ENCODE measurements around the gene SSUH2.

Gene SSUH2

GRCh38 chr3:8629151-8630021 is 15.2 kb downstream of the SSUH2 start:
- no peak for TF ChIP-seq GATA2 (IDR thresholded peaks at IDR 0.05; ENCODE audit: low read depth, low read length)
- no peak for TF ChIP-seq GATA3 (IDR thresholded peaks at IDR 0.05; ENCODE audit: low read depth, low read length)

- TF ChIP-seq GATA2 (IDR thresholded peaks at IDR 0.05; ENCODE audit: low read depth, low read length) (no peak), GATA3 (IDR thresholded peaks at IDR 0.05; ENCODE audit: low read depth, low read length) (no peak)
These were observed 16.6 kb downstream of the SSUH2 start for GRCh38 chr3:8627949-8628348.

DNA sequence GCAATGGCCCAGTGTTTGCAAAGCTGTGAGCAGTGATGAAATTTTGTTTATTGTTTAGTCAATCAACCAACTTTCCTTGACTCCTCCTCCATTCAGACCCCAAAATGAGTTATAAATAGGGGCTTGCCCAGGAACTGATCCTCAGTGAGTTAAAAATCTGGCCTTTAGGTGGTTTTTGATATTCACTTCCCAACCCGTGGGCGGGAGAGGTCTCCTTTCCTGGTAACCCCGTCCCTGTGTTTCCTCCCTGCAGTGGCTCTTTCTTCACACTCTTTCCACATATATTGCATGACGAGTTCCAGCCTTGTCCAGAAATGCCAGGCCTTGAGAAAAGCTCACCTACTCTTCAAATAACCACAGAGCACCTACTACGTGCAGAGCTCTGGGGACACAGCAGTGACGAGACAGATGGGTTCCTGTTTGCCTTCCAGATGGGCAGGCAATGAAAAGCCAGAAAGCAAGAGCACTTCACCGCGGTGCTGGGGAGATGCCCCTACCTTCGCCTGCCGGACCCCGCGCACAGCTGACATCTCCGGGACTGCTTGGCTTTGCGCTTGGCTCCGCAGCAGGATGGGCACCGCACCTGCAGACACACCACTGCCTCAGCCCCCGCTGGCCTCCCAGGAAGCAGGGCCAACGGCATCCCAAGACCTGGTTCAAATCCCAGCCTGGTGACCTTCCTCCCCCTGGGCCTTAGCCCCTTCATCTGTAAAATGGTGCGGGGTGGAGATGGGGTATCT is 17.2 kb downstream of the SSUH2 start:
- no peak for TF ChIP-seq GATA3 (IDR thresholded peaks at IDR 0.05; ENCODE audit: low read depth, low read length)
- TF ChIP-seq GATA2 (IDR thresholded peaks at IDR 0.05; ENCODE audit: low read depth, low read length) = no peak

DNA sequence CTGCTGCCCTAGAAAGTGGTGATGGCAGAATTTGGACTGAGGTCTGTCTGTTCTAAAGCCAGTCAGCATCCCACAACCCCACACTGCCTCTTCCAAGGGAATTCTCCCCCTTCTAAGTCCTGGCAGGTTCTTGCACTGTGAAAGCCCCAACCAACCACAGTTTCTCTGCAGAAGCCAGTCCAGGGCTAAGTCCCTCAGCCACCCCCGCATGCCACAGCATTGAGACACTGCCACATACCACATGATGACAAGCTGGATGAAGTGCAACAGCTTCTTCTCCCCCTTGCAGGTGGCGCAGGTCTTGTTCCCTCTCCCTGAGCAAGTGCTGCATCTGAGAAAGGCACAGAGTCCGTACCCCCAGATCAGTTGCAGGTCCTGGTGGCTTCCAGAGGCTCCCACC is 18.6 kb downstream of the SSUH2 start:
- no peak for TF ChIP-seq GATA3 (IDR thresholded peaks at IDR 0.05; ENCODE audit: low read depth, low read length)
- TF ChIP-seq GATA2 (IDR thresholded peaks at IDR 0.05; ENCODE audit: low read depth, low read length) = no peak

DNA sequence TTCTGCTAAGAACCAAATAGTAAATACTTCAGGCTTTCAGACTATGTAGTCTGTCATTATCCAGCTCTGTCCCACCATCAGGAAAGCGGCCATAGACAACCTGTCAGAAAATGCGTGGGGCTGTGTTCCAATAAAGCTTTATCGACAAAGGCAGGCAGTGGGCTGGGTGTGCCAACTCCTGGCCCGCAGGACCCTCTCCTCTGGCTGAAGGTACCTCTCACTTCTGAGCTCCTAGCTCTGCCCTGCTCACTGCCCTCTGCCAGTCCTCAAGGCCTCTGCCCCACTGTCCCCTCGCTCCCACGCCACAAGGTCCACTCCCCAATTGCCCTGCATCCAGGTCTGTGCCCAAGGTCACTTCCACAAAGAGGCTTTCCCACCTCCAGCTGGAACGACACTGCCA is 20.0 kb downstream of the SSUH2 start:
- TF ChIP-seq GATA3 (IDR thresholded peaks at IDR 0.05; ENCODE audit: low read depth, low read length) = no peak
- no peak for TF ChIP-seq GATA2 (IDR thresholded peaks at IDR 0.05; ENCODE audit: low read depth, low read length)

GRCh38 chr3:8623741-8624140 is 20.9 kb downstream of the SSUH2 start:
- TF ChIP-seq GATA3 (IDR thresholded peaks at IDR 0.05; ENCODE audit: low read depth, low read length) = no peak
- TF ChIP-seq GATA2 (IDR thresholded peaks at IDR 0.05; ENCODE audit: low read depth, low read length) = no peak

DNA sequence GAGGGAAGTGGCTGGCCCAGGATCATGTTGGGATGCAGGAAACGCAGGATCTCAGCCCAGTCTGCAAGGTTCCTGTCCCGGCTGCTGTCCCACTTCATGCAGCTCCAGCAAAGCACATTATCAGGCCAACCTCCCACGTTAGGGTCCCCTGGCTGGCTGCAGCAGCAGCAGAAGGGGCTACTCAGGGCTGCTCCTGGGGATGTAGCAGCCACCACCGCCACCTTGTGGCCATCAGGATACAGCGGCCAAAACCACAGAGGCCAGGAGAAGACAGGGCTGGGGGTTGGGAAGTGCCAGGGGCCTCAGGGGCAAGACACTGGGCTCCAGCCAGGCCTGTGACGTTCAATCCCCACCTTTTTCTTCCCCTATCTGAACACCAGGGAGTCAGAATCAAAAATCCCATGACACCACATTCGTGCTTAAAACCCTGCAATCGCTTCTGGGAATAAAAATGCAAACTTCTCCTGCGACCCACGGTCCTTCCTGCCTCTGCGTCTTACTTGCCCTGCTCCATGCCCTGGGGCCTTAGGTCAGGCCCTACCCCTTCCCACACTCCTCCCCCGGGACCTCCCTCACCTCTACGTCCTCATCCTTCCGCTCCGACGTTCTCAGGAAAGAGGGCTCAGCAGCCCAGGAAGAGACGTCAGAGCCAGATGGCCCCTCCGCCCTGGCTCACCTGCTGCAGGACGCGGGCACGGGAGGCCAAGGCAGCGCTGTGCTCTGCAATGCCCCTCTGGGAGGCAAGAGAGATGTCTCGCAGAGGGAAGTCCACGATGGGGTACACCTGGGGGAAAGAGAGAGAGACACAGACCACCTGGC is 21.5 kb downstream of the SSUH2 start:
- TF ChIP-seq GATA2 (IDR thresholded peaks at IDR 0.05; ENCODE audit: low read depth, low read length) (no peak), GATA3 (IDR thresholded peaks at IDR 0.05; ENCODE audit: low read depth, low read length) (no peak)

DNA sequence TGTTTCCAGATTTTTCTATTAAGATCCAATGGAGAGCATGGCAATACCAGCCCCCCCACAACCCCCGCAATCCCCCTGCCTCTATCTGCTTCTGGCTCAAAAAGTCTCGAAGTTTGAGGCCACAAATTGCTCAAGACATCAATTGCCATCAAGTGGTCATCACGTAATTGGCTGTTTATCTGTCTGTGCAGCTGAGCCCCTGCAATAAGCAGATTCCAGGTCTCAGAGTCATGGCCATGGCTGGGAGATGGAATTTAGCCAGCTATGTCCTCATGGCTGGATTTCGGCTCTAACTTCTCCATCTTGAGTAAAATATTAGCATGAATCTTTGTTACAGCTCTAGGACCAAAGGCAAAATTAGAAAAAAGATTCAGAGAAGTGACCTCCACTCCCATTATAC is 22.7 kb downstream of the SSUH2 start:
- TF ChIP-seq GATA2 (IDR thresholded peaks at IDR 0.05; ENCODE audit: low read depth, low read length) (no peak), GATA3 (IDR thresholded peaks at IDR 0.05; ENCODE audit: low read depth, low read length) (no peak)

- no peak for TF ChIP-seq GATA2 (IDR thresholded peaks at IDR 0.05; ENCODE audit: low read depth, low read length)
- TF ChIP-seq GATA3 (IDR thresholded peaks at IDR 0.05; ENCODE audit: low read depth, low read length) = no peak
These were observed 23.5 kb downstream of the SSUH2 start for GRCh38 chr3:8621141-8621540.

- no peak for TF ChIP-seq GATA2 (IDR thresholded peaks at IDR 0.05; ENCODE audit: low read depth, low read length)
These were observed 25.1 kb downstream of the SSUH2 start for GRCh38 chr3:8619548-8619947.

GRCh38 chr3:8618950-8619349 is 25.6 kb downstream of the SSUH2 start:
- no peak for TF ChIP-seq GATA2 (IDR thresholded peaks at IDR 0.05; ENCODE audit: low read depth, low read length)
- TF ChIP-seq GATA3 (IDR thresholded peaks at IDR 0.05; ENCODE audit: low read depth, low read length) = no peak

DNA sequence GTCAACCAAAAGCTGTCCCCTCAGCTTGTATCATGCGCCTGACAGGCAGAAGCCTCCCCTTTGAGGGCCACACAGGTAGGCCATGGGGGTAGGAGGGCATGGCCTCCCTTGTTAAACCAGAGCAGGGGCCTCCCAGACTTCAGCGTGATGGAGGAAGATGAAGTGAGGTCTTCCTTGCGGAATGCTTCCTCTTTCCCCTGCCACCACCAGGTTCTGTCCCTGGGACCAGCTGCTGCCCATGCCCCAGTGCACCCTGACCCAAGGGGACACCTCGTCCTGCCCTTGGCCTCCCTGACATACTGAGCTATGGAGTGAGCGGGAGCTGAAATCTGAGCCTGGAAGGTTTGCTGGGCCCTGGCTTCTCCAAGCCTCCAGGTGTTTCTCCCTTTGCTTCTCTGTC is 26.7 kb downstream of the SSUH2 start:
- TF ChIP-seq GATA3 (IDR thresholded peaks at IDR 0.05; ENCODE audit: low read depth, low read length) = no peak
- no peak for TF ChIP-seq GATA2 (IDR thresholded peaks at IDR 0.05; ENCODE audit: low read depth, low read length)

- TF ChIP-seq GATA2 (IDR thresholded peaks at IDR 0.05; ENCODE audit: low read depth, low read length) = no peak
These were observed 33.6 kb downstream of the SSUH2 start for GRCh38 chr3:8610951-8611350.

- TF ChIP-seq GATA2 (IDR thresholded peaks at IDR 0.05; ENCODE audit: low read depth, low read length) (no peak), GATA3 (IDR thresholded peaks at IDR 0.05; ENCODE audit: low read depth, low read length) (no peak)
These were observed 35.7 kb downstream of the SSUH2 start for GRCh38 chr3:8608791-8609467.
